ENCODE results near the gene RTN1.

- TF ChIP-seq, protein P1, sequence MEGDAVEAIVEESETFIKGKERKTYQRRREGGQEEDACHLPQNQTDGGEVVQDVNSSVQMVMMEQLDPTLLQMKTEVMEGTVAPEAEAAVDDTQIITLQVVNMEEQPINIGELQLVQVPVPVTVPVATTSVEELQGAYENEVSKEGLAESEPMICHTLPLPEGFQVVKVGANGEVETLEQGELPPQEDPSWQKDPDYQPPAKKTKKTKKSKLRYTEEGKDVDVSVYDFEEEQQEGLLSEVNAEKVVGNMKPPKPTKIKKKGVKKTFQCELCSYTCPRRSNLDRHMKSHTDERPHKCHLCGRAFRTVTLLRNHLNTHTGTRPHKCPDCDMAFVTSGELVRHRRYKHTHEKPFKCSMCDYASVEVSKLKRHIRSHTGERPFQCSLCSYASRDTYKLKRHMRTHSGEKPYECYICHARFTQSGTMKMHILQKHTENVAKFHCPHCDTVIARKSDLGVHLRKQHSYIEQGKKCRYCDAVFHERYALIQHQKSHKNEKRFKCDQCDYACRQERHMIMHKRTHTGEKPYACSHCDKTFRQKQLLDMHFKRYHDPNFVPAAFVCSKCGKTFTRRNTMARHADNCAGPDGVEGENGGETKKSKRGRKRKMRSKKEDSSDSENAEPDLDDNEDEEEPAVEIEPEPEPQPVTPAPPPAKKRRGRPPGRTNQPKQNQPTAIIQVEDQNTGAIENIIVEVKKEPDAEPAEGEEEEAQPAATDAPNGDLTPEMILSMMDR (IDR thresholded peaks at IDR 0.05), result no peak
- no peak for TF ChIP-seq POLR2AphosphoS5 (IDR thresholded peaks at IDR 0.05)
These were observed 251.5 kb downstream of the RTN1 start for GRCh38 chr14:59619061-59619460.

Measured in sigmoid colon (tissue), 4 donors.